Fibroblast of the aortic adventitia (primary cell): ENCODE results near the gene PEPD. TPM values are rescaled to one million over a fixed set of nuclear protein-coding genes. Genes with fewer than 3 reads are reported as not detected.

Source experiments
- DNase-seq: peaks from one replicate; pipeline ENCODE4 v3.0.0-alpha.2; 2010; ENCODE audit warnings: low read depth
- H3K4me3 ChIP-seq: 2 replicates; pipeline ENCODE4 v1.5.1; 2011; ENCODE audit warnings: low read depth, mild to moderate bottlenecking, control low read depth, low read length, moderate library complexity
- CTCF ChIP-seq: IDR thresholded peaks from 2 replicates; pipeline ENCODE4 v1.5.1; 2011; ENCODE audit warnings: mild to moderate bottlenecking, low read length, control low read depth, inconsistent platforms; ENCODE audit not compliant: insufficient read depth
- total RNA-seq: library from RNA; depleted of rRNA; stranded (reverse); fragments of >200 nt; gene quantifications from 2 replicates; pipeline ENCODE4 v1.2.3, GENCODE V29; 2012; ENCODE audit warnings: low replicate concordance

PEPD gene
- total RNA-seq, 1 donor: 65.0 TPM

- DNase-seq: no peak
- no peak for TF ChIP-seq CTCF
- no peak overlapping the region for H3K4me3 ChIP-seq
Observed at GRCh38 chr19:33434069-33434885, 87.3 kb downstream of the PEPD start.

GRCh38 chr19:33432446-33433170, 89.0 kb downstream of the PEPD start:
- no peak overlapping the region for H3K4me3 ChIP-seq
- DNase-seq: no peak
- no peak for TF ChIP-seq CTCF

GRCh38 chr19:33432015-33432414, 89.6 kb downstream of the PEPD start:
- TF ChIP-seq CTCF: no peak
- DNase-seq: peak; percentile 6
- no peak overlapping the region for H3K4me3 ChIP-seq

DNA sequence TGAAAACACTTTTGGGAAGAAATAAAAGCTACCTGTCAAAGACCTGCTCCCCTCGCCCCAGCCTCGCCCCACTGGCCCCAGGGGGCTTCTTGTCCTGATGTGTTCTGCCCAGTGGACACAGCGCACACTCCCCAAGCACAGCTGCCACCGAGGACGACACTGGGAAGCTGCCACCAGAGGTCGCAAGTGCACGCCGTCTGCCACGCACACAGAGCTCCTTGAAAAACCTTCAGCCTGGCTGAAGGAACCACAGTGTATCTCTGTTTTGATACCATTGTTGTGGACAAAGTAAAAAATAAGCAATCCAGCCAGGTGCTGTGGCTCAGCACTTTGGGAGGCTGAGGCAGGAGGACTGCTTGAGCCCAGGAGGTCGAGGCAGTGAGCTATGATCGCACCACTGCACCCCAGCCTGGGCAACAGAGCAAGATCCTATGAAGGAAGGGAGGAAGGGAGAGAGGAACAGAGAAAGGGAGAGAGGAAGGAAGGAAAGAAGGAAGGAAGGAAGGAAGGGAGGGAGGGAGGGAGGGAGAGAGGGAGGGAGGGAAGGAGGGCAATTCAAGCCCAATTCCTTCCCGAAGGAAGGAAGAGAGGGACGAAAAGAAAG, 90.8 kb downstream of the PEPD start:
- H3K4me3 ChIP-seq: no peak overlapping the region
- DNase-seq: peak; percentile 60
- peak; percentile 80 for TF ChIP-seq CTCF

DNA sequence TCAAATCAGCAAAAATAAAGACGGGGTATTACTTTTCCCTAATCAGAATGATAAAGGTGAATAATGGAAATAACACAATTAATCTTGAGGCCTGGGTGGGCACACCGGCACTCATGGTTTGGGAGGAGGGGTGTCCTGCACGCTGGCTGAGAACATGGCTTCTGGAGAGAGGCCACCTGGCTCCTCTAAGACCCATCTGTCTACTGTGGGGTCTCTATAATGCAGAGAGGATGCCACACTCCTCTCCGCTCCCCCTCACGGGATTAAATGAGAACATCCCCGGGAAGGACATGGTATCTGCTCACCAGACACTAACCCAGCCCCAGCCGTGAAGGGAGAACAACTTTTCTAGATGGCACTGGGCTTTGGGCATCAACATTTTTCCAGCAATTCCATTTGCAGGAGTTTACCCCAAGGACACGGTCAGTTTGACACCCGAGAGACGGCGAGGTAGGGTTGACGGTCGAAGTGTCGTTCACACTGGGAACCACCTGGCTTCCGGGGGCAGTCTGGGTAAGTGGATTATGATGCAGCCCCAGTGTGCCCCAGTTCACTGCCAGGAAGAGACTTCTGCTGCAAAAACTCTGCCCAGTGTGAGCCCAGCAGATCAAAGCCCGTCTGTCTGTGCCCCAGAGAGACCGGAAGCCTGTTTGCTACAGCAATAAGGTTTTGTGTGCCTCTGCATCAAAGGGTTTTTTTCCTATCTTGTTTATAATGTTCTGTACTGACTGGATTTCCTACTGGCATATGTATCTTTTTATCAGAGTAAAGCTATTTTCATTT, 91.5 kb downstream of the PEPD start:
- DNase-seq: no peak
- no peak overlapping the region for H3K4me3 ChIP-seq
- no peak for TF ChIP-seq CTCF

DNA sequence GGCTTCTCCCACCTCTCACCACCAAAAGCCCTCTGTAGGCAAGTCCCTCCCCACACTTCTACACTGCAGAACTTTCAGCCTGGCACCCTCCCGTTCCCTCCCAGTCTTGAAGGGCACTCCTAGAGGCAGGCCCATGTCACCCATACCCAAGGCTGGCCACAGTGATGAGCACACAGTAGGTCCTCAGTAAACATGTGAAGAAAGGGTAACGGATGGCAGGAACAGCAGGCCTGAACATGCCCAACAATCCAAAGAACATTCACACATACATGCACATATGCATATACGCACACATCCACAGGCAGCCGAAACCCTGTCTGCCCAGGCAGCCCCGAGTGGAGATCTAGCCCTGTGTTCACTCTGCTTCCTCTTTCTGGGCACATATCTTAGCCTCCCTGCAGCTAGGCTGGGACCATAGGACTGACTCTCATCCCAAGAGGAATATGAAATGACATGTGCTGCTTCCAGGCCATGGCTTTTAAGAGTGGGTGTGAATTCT, 92.9 kb downstream of the PEPD start:
- DNase-seq: no peak
- TF ChIP-seq CTCF: no peak

More for the DNA sequence above, 92.9 kb downstream of the PEPD start:
- H3K4me3 ChIP-seq: no peak overlapping the region
